ENCODE data around the gene MRPL4. TPM values are rescaled to one million over a fixed set of nuclear protein-coding genes. Genes with fewer than 3 reads are reported as not detected.

The MRPL4 gene
- total and polyA plus RNA-seq, 2 of the 13 experiments (the other 11 are each of a cell fraction or from before 2014, with no cell fraction given): 40.6 to 42.5 TPM

GRCh38 chr19:10269333-10270179 lies 17.5 kb downstream of the MRPL4 start (continued):
- 0 out of 2 replicates have a peak, but pooled peaks have one; percentile 15 for TF ChIP-seq MIER2 (CRISPR knock-in tag; IDR thresholded peaks at IDR 0.05)
- TF ChIP-seq ELF4 (CRISPR knock-in tag; IDR thresholded peaks at IDR 0.05; ENCODE audit: borderline replicate concordance): no peak
- TF ChIP-seq SIN3B (IDR thresholded peaks at IDR 0.05; ENCODE audit: low read length): no peak
- TF ChIP-seq MAFK (conservative IDR thresholded peaks at IDR 0.05 in 1 of 2, IDR thresholded peaks at IDR 0.05 in 1 of 2; ENCODE audit: low read length in 2 of 2): no peak
- 0 out of 2 replicates have a peak, but pooled peaks have one; percentile 20 for TF ChIP-seq BCL6 (CRISPR knock-in tag; IDR thresholded peaks at IDR 0.05)
- TF ChIP-seq ZNF30 (CRISPR knock-in tag; IDR thresholded peaks at IDR 0.05): no peak
- TF ChIP-seq FOXP1 (IDR thresholded peaks at IDR 0.05): no peak
- no peak for TF ChIP-seq FOXP1 (CRISPR knock-in tag; IDR thresholded peaks at IDR 0.05)
- TF ChIP-seq ATRX (CRISPR knock-in tag; IDR thresholded peaks at IDR 0.05; ENCODE audit: borderline replicate concordance): no peak
- no peak for TF ChIP-seq ZNF891 (CRISPR knock-in tag; IDR thresholded peaks at IDR 0.05)
- TF ChIP-seq, protein P1, sequence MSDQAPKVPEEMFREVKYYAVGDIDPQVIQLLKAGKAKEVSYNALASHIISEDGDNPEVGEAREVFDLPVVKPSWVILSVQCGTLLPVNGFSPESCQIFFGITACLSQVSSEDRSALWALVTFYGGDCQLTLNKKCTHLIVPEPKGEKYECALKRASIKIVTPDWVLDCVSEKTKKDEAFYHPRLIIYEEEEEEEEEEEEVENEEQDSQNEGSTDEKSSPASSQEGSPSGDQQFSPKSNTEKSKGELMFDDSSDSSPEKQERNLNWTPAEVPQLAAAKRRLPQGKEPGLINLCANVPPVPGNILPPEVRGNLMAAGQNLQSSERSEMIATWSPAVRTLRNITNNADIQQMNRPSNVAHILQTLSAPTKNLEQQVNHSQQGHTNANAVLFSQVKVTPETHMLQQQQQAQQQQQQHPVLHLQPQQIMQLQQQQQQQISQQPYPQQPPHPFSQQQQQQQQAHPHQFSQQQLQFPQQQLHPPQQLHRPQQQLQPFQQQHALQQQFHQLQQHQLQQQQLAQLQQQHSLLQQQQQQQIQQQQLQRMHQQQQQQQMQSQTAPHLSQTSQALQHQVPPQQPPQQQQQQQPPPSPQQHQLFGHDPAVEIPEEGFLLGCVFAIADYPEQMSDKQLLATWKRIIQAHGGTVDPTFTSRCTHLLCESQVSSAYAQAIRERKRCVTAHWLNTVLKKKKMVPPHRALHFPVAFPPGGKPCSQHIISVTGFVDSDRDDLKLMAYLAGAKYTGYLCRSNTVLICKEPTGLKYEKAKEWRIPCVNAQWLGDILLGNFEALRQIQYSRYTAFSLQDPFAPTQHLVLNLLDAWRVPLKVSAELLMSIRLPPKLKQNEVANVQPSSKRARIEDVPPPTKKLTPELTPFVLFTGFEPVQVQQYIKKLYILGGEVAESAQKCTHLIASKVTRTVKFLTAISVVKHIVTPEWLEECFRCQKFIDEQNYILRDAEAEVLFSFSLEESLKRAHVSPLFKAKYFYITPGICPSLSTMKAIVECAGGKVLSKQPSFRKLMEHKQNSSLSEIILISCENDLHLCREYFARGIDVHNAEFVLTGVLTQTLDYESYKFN (CRISPR knock-in tag; conservative IDR thresholded peaks at IDR 0.05): no peak
- TF ChIP-seq ERF (CRISPR knock-in tag; IDR thresholded peaks at IDR 0.05): 0 out of 2 replicates have a peak, but pooled peaks have one; percentile 38
- 0 out of 2 replicates have a peak, but pooled peaks have one; percentile 27 for TF ChIP-seq ZNF709 (CRISPR knock-in tag; IDR thresholded peaks at IDR 0.05)
- no peak for TF ChIP-seq SP1 (IDR thresholded peaks at IDR 0.05)
- no peak for TF ChIP-seq SP1 (CRISPR knock-in tag; IDR thresholded peaks at IDR 0.05)
- no peak for TF ChIP-seq TBX3 (IDR thresholded peaks at IDR 0.05; ENCODE audit: borderline replicate concordance)
- TF ChIP-seq ZNF619 (CRISPR knock-in tag; IDR thresholded peaks at IDR 0.05): no peak
- TF ChIP-seq RBAK (CRISPR knock-in tag; IDR thresholded peaks at IDR 0.05): no peak
- no peak for TF ChIP-seq ZNF615 (CRISPR knock-in tag; IDR thresholded peaks at IDR 0.05; ENCODE audit: borderline replicate concordance)
- no peak for TF ChIP-seq KDM6A (CRISPR knock-in tag; IDR thresholded peaks at IDR 0.05; ENCODE audit: low read depth)
- TF ChIP-seq MED8 (CRISPR knock-in tag; IDR thresholded peaks at IDR 0.05; ENCODE audit: insufficient replicate concordance): no peak
- TF ChIP-seq ZNF562 (CRISPR knock-in tag; IDR thresholded peaks at IDR 0.05; ENCODE audit: borderline replicate concordance): no peak
- TF ChIP-seq KLF11 (CRISPR knock-in tag; IDR thresholded peaks at IDR 0.05): no peak
- no peak for TF ChIP-seq SMAD9 (CRISPR knock-in tag; IDR thresholded peaks at IDR 0.05)
- no peak for TF ChIP-seq ZNF550 (CRISPR knock-in tag; IDR thresholded peaks at IDR 0.05; ENCODE audit: borderline replicate concordance)
- TF ChIP-seq BHLHE40 (IDR thresholded peaks at IDR 0.05; ENCODE audit: low read length): no peak
- TF ChIP-seq ATF4 (CRISPR knock-in tag; IDR thresholded peaks at IDR 0.05): no peak
- no peak for TF ChIP-seq ZNF275 (CRISPR knock-in tag; IDR thresholded peaks at IDR 0.05; ENCODE audit: borderline replicate concordance)

Data from HepG2 (cell line).